NCI-H774 (cell line): Measurements from ENCODE around the gene CDRT15L2.
"Not testable (repeated sequence)": the region's sequence is repeated elsewhere in the genome, so short reads cannot be mapped to it uniquely, and the experiment has no call there.

Source experiments
- DNase-seq: peaks from one replicate; lab custom pipeline; 2025; lab: John Stamatoyannopoulos, UW

The CDRT15L2 gene

GRCh38 chr17:20573216-20573615 lies 6.3 kb upstream of the CDRT15L2 start:
- not testable (repeated sequence) for DNase-seq

- not testable (repeated sequence) for DNase-seq
Measured at GRCh38 chr17:20575071-20575470, 4.5 kb upstream of the CDRT15L2 start.

GRCh38 chr17:20583891-20584577 lies 4.5 kb downstream of the CDRT15L2 start:
- not testable (repeated sequence) for DNase-seq

- not testable (repeated sequence) for DNase-seq
Measured at GRCh38 chr17:20588744-20589453, 9.4 kb downstream of the CDRT15L2 start.

GRCh38 chr17:20589454-20589810 lies 9.9 kb downstream of the CDRT15L2 start:
- not testable (repeated sequence) for DNase-seq

GRCh38 chr17:20591040-20591439 lies 11.5 kb downstream of the CDRT15L2 start:
- not testable (repeated sequence) for DNase-seq

- not testable (repeated sequence) for DNase-seq
Measured at GRCh38 chr17:20605568-20605967, 26.0 kb downstream of the CDRT15L2 start.

- DNase-seq: not testable (repeated sequence)
Measured at GRCh38 chr17:20609490-20609889, 30.0 kb downstream of the CDRT15L2 start.

GRCh38 chr17:20611309-20611708 lies 31.8 kb downstream of the CDRT15L2 start:
- DNase-seq: no peak

GRCh38 chr17:20612635-20613034 lies 33.1 kb downstream of the CDRT15L2 start:
- DNase-seq: no peak

GRCh38 chr17:20613248-20613647 lies 33.7 kb downstream of the CDRT15L2 start:
- DNase-seq: no peak

- no peak for DNase-seq
Measured at GRCh38 chr17:20613905-20614304, 34.4 kb downstream of the CDRT15L2 start.

- DNase-seq: not testable (repeated sequence)
Measured at GRCh38 chr17:20615461-20615860, 35.9 kb downstream of the CDRT15L2 start.
